ENCODE data around the gene TM4SF4.
A peak's percentile ranks its signal among the peaks of the same experiment; 100 is the strongest.

Gene TM4SF4

DNA sequence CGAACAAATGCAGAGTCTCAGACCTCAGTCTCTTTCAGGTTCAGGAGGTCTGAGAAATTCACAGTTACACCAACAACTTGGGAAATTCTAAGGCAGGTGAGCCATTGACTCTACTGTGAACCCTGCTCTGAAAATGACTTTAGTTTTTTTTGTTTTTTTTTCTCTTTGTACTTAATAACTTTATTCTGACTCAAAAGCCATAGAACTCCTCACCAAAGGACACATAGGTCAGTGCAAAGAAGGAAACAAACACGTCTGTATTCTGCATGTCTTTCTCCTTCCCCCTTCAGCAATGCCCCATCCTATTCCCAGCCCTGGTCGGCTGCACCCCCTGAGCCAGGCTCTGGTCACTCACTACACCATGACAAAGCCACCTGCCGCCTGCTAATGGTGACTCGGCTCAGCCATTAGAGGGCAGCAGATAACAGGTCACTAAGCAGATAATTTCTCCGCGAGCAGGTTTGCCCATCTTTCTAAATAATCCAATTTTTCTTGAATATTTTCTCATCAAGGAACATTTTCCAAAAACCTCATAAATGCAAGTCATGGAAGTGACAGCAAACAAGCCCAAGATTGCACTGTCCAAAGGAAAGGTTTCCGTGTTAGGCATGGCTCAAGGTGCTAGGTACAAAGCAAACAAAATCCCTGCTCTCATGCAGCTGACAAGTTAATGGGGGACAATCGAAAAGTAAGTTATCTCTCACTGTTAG is 37.7 kb downstream of the TM4SF4 start:
- DNase-seq (ENCODE audit: low read depth in 2 of 2): peak in 1 of 2 donors; percentile 9

DNA sequence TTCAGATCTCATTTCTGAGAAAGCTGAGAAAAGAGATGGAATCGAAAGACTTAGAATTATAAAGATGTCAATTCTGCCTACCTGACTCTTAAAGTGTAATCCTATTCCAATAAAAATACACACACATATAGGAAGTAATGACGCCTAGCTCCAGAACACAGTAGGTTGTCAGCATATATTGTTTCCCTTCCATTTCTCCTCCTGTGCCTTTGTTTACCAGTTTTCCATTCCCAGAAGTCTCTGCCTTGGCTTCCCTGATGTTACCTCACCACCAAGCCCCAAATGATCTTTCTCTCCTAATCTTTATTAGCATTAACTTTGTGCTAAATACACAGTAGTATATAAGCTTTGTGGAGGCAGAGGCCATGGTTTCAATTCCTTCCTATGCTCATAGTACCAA is 40.0 kb downstream of the TM4SF4 start:
- DNase-seq (ENCODE audit: low read depth in 2 of 2): no peak

DNA sequence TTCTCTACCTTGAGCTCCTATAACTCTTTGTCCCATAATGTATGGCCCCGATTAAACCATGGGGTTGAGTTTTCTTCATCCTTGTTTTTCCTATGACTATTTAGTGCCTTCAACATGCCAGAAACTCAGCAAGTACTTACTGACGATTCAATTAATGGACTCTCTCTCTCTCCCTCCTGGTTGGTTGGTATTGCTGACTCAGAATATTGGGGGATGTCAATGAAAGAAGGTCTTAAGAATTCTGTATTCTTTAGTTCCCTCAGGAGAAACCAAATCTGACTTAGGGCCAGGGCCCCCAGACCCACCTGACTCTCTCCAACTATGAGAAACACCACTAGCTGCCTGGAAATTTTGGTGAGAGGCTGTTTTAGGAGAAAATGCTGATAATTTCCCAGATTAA is 40.8 kb downstream of the TM4SF4 start:
- DNase-seq (ENCODE audit: low read depth in 2 of 2): no peak

DNA sequence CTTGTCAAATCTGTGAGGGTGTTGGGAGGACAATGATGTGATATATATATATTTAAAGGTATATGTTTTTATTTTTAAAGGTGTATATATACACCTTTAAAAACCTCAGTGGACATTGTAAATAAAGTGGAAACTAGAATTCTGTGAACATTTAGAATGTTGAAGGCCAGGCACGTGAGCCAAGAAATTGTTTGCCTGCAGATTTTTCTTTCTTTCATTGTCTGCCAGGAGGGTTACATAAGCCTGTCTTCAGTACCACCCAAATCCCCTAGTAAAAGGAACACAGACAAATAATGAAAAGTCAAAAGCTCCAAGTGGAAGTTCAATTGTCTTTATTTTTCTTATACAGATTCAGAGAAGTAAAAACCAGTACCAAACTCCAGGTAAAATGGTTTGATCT is 42.4 kb downstream of the TM4SF4 start:
- no peak for DNase-seq (ENCODE audit: low read depth in 2 of 2)

DNA sequence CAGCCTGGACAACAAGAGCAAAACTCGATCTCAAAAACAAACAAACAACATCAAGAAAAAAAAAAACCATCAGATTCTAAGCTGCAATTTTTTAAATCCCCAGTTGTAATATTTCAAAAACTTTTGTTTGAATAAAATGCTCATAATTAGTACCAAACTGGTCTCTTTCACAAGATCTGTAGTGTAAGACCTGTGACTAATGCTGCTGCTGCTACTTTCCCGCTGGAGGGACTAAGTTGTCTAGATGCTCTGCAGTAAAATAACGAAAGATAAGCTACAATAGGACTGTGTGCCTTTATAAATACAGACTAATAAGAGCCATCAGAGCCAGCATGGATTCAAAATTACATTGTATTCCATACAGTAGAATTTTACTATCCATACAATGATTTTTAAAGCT is 45.4 kb downstream of the TM4SF4 start:
- no peak for DNase-seq (ENCODE audit: low read depth in 2 of 2)

DNA sequence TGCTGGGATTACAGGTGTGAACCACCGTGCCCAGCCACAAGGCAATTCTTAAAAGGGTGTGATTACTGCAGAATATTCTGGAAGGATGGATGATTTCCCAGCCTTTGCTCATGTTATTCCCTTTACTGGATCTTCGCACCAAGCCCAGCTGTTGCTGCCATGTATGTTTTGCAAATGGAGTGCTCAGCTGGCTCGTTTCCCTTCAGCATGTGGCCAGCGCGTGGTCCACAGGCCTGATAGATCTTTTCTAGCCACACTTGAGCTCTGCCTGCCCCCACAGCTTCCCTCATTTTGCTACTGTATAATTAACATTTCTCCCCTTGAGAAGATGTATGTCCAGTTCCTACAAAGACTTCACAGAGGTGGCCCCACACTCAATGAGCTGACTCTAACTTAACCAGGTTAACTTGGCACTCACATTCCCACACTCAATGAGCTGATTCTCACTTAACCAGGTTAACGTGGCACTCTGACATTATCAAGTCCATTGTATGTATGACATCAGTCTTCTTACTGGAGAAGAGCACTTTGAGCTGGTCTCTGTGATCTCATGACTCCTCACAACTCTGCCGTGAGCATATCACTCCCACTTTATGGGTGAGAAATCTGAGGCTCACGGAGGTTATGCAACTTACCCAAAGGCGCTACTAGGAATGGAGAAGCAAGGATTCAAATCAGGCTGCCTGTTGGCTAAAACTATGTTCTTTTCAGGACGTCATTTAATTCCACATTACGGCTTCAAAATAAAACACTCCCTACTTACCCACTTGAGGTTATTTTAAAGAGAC is 49.2 kb downstream of the TM4SF4 start:
- no peak for DNase-seq (ENCODE audit: low read depth in 2 of 2)

DNA sequence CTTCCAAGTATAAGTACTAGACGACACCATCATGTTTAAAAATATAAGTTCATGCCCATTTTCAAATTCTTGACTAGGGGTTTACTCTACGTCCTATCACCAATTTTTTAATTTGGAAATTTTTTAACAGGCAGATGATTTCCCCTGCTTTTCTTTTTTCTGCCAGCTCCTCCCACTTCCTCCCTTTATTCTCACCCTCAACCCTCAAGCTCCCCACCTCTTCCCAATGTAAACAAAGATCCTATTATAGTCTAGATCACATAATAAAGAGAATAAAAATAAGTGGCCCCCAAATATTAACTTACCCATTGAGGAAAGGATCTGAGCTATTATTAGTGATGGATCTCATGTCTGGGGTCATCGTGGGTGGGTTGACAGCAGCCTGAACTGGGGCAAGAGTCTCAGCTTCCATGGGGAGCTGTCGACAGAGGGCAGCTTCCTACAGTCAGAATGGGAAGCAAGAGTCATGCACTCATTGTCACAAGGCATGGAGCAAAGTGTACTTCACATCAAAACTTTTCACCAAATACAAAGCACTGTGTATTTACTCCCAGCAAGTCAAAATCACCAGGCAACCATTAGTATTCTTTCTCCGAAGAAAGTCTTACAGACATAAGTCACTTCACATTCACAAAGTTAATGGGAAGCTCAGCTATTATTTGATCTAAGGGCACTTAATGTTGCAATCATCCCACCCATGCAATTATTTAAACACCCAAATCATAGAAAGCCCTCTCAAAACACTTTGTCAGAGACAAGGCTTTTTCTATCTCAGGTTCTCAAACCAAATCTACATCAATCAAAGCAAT is 53.2 kb downstream of the TM4SF4 start:
- DNase-seq (ENCODE audit: low read depth in 2 of 2): no peak

DNA sequence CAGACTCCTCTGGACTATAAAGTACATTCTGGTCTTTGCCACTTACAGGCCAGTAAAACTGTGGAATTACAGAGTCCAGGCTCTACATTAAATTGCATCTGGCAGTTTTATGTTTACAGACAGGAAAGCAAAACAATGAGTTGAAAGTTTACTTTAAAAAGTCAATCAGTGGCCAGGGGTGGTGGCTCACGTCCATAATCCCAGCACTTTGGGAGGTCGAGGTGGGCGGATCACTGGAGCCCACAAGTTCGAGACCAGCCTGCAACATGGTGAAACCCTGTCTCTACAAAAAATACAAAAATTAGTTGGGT is 53.8 kb downstream of the TM4SF4 start:
- DNase-seq (ENCODE audit: low read depth in 2 of 2): no peak

DNA sequence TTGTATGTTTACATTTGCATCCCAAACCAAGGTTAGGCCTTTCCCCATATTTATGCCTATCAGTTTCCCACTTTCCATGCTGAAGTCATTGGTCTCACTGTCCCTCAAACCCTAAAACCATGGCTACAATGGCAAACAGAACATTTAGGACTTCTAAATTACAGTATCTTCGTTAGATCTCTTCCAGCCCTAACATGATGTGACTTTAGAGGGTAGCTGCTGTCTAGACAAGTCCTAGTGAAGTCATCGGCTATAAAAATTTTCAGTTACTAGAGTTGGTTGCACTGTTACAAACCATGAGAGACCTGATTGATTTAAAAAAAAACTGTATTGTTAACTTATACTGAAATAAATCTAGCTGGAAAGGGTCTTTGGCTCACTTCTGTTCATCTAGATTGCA is 54.6 kb downstream of the TM4SF4 start:
- no peak for DNase-seq (ENCODE audit: low read depth in 2 of 2)

DNA sequence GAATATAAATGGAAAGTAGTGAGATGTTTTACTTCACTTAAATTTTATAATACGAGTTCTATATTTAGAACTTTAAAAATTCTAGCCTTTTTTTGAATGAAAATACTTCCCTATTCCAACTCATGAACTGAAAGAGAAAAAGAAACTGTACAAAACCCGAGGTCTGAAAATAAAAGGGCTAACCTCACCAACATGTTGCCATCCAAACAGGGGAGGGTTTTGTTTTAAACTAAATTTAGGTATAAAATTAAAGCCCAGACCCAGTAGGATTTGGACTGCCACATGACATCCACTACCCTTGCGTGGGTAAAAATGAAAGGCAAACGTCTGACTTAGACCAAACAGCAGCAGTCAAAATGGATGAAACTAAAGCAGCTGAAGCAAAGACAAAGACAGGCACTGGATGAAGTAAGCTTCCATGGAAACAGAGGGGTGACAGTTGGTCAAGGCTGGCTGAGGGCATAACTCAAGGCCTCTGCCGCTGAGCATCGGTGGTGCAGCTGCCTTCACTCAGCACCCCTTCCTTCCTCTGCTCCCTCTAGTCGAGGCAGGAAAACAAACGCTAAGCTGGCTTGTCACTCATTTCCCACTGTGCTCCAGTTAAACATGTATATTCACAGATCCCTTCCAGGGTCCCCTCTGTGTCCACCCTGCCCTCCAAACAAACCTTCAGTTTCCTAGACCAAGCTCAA is 58.1 kb downstream of the TM4SF4 start:
- no peak for DNase-seq (ENCODE audit: low read depth in 2 of 2)

DNA sequence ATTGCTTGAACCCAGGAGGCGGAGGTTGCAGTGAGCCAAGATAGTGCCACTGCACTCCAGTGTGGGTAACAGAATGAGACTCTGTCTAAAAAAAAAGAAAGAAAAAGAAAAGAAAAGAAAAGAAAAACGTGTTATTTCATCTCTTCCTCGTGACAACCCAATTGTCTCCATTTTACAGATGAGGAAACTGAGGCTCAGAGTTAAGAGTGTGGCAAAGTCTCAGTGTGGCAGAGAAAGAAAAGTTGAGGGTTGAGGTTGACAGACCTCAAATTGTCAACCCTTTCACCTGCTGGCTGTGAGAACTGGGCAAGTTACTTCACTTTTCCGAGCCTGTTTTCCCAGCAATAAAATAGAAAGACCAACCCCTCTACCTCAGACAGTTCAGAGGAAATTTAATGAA is 59.6 kb downstream of the TM4SF4 start:
- DNase-seq (ENCODE audit: low read depth in 2 of 2): no peak

DNA sequence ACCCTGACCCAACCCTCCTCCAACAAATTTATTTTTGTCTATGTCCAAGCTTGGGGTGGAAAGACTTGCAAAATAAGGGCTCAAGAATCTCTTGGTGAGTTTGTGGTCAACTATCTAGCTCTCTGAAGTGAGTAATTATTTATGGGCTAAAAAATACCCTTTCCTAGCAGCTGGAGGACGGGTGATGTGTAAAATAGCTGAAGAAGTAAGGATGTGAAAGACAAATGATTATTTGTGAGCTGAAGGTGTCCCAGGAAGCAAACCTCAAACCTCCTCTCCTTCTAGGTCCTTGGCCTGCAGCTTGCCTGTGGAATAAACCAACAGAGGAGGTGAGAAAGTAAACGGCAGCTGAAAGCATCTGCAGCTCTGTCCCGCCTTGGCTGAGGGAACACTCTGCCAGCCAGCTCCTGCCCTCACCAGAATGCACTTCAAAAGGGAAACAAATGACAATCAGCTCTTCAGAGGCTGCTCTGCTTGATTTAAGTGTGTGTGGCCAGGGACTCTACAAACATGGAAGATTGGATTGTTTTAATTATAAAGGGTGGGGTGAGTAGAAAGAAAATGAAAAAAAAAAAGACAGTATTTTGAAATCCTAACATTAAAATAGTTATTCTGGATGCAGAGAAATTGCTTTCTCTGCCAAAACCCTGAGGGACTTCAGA is 60.3 kb downstream of the TM4SF4 start:
- DNase-seq (ENCODE audit: low read depth in 2 of 2): no peak

DNA sequence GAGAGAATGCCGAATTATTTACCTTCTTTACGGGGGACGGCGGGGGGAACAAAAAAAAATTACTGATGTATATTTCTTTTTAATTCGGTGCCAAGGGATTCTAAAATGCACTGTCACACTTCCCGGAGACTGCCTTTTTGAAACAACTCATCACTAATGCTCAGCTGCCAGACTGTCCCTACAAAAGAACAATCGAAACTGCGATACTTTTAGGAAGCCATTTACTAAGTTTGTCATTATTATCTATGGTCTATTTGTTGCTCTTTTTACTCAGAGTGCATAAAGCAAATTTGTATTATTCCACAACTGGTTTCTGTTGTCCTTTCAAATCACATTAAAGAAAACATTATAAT is 60.8 kb downstream of the TM4SF4 start:
- no peak for DNase-seq (ENCODE audit: low read depth in 2 of 2)

DNA sequence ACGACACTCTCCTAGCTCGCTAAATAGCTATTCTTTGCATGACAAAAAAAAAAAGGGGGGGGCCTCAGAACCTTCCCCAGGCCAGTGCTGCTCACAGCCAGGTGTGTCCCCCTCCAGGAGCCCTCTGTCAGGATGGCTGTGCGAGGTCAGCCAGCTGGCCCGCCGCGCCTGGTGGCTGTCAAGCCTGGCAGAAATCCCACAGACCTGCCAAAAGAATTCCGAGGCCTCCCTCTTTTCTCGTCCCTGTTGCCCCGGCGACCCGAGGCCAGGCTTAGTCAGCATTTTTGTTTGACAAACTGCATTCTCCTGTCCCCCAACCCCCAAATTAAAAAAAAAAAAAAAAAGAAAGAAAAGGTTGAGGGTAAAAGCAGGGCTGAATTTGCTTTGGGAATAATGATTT is 61.9 kb downstream of the TM4SF4 start:
- no peak for DNase-seq (ENCODE audit: low read depth in 2 of 2)

DNA sequence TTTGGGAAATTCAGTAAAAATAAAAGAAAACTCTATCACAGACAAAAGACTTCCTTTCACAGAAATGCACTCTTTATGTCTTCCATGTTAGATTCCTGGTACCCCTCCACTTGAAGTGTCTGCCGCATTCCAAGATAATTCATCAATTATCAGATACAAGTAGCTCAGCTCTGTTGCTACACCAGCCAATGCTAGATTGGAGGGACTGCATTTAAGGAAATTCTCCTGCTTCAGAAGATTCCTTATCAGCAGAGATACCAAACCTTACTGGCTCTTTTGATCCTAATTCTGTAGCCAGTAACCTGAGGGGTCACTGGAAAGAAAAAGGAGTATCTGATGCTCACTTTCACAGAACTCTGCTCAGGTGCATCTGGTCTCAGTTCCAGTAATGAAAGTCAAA is 63.9 kb downstream of the TM4SF4 start:
- DNase-seq (ENCODE audit: low read depth in 2 of 2): no peak

DNA sequence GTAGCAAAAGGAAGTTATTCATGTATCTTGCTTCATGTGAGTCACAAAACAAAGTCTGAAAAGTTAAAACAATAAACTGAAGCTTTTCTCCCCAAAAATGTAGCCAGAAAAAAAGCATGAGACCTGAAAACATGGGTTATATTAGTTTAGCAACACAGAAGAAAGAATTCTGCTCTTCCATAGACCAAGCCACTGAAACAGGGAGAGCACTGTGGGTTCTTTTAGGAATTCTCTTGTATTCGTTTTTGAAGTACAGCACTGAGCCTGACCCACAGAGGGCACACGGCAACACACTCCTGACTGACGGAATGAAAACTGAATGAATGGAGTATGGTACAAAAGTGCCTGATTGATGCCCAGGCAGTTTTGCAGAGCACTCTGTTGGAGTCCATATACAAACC is 66.6 kb downstream of the TM4SF4 start:
- DNase-seq (ENCODE audit: low read depth in 2 of 2): no peak

DNA sequence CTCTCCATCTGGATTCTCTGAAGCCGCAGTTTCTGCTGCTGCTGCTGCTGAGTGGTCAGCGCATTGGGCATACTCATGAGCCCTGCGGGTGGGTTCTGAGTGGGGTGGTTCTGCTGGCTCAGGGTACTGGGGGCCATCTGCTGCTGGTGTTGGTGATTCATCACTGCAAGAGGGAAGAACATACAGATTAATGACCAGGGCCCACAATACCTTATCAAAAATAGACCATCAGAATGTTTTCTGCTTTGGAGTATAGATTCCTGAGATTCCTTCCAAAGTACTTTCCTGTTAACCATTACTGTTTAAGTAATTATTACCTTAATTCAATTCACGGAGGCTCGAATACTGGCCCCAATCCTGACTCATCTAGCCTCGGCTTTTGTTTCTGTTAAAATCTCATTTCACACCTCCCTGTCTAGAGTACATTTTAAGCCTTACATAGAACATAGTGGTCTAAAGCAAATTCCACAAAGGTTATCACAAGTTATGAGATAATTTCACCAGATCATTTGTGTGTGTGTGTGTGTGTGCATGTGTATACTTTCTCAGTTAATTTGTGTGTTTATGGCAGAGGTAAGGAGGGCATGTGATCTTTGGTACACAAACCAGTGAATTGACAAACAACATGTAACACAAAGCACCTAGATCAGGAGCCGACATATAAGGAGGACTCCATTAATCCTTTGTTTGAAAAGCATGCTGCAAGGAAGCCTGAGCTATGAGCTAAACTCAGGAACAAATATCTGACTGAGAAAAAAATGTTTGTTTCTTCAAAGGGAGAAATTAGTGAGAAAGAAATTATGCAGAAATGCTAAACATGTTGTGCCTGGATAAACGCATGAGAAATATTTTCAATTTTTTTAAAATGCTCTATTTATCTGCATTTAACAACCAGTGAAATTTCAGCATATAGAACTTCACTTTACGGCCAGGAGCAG is 68.1 kb downstream of the TM4SF4 start:
- no peak for DNase-seq (ENCODE audit: low read depth in 2 of 2)

DNA sequence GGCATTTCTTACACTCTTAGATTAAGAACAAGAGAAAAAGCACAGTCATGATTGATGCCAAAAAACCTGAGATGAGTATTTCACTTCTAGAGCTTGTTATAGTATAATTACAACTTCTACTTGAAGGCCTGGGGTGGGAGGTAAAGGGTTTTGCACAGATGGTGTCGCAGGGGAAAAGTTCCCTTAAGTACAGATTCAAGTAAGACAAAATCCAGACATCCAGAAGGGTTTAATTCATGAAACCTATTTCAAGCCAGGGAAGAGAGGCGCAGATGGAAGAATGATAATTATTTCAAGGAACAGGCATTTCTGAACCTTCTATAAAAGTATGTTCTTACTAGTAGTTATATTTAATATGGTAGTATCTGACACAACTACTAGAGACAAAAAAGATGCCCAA is 70.6 kb downstream of the TM4SF4 start:
- DNase-seq (ENCODE audit: low read depth in 2 of 2): no peak

DNA sequence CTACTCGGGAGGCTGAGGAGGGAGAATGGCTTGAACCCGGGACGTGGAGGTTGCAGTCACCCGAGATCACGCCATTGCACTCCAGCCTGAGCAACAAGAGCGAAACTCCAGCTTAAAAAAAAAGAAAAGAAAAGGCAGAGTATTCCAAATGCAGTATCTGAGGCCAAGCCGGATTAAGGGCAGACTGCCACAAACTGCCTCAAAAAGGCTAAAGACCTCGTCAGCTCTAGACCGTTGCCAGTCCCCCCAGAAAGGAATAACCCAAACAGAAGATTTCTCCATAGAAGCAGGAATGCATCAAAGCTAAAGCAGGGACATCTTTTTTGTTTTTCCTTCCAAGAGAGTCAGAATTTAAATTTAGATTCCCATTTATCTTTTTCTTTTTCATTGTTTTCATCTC is 72.9 kb downstream of the TM4SF4 start:
- DNase-seq (ENCODE audit: low read depth in 2 of 2): no peak

DNA sequence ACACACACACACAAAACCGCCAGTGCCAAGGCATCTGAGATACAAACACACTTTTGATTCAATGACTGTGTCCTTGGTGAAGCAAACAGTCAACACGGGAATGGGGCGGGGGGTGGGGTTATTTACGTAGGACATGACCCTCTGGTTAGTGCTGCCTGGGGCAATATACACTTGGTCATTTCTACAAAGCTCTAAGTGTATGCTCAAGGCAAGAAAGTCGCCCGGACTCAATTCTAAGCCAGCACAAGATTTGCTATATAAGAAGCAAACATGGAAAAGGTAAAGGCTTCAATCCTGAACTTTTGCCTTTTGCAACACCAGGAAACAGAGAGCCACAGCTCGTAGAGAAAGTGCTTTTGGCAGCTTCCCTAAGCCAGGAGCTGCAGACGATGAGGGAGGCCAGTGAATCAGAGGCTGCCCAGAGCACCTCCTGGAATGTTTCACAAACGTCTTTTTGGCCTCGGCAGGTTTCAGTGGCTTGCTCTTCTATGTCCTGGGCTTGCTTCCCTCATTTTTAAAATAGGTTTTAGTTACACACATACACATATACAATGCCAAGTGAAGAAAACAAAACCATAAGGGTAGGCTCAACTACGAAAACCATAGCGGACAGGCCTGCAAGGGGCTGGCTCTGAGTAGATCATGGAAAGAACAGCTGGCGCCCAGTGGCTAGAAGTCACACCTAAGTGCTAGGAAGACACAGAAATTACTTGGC is 73.6 kb downstream of the TM4SF4 start:
- DNase-seq (ENCODE audit: low read depth in 2 of 2): no peak
